Measurements from ENCODE around the gene FOXL3. TPM values are rescaled to one million over a fixed set of nuclear protein-coding genes. Genes with fewer than 3 reads are reported as not detected.
A peak's percentile ranks its signal among the peaks of the same experiment; 100 is the strongest.

Gene FOXL3
- polyA plus RNA-seq, 6 donors from 2014 or later, result not detected

- peaks cover 0 to 7% of the 10 kb centered on the region in 2 donors for H3K36me3 Mint-ChIP-seq
- DNase-seq (no peak), ATAC-seq (ENCODE audit: low read depth in 2 of 2) (no peak)
- H3K4me1 Mint-ChIP-seq, result peaks cover 0 to 7% (median 2%) of the 10 kb centered on the region in 3 donors
- H3K27ac Mint-ChIP-seq, result no peak overlapping the region
- peaks cover 0 to 42% (median 34%) of the 10 kb centered on the region in 3 donors for H3K27me3 Mint-ChIP-seq
- no peak overlapping the region for H3K4me3 Mint-ChIP-seq
- peaks cover 0 to 7% (median 0%) of the 10 kb centered on the region in 7 donors for H3K9me3 Mint-ChIP-seq
These were observed 35.8 kb downstream of the FOXL3 start for GRCh38 chr7:325811-326210.

GRCh38 chr7:326273-326672, 36.3 kb downstream of the FOXL3 start:
- peak overlapping the region in 1 of 6 donors; percentile 76 for H3K27ac Mint-ChIP-seq
- no peak for DNase-seq

DNA sequence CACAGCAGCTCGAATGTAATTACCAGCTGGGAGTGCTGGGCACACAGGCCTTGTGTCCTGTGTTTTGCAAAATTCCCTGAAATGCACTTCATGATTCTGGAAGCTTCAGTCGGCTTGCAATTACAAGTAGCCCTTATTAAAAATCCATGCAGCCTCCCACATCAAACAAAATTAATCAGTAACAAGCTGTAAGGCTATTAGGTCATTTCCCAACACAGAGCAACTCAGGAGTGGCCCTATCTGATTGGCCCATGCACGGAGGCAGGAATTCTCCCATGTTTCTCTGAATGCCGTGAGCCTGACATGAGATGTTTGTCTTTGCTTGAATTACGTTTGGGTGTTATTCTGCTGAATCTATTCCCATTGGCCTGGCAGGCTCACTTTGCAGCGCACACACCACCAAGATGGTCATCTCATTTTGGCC, 36.9 kb downstream of the FOXL3 start:
- no peak for DNase-seq
- H3K27ac Mint-ChIP-seq, result no peak overlapping the region
- peaks cover 0 to 7% of the 10 kb centered on the region in 2 donors for H3K36me3 Mint-ChIP-seq
- no peak overlapping the region for H3K4me3 Mint-ChIP-seq
- ATAC-seq (ENCODE audit: low read depth in 2 of 2), result no peak
- H3K9me3 Mint-ChIP-seq, result peaks cover 0 to 7% (median 0%) of the 10 kb centered on the region in 7 donors
- H3K4me1 Mint-ChIP-seq, result peaks cover 0 to 6% (median 2%) of the 10 kb centered on the region in 3 donors
- peaks cover 0 to 48% (median 41%) of the 10 kb centered on the region in 3 donors for H3K27me3 Mint-ChIP-seq

More at GRCh38 chr7:326273-326672, 36.3 kb downstream of the FOXL3 start:
- no peak overlapping the region for H3K4me3 Mint-ChIP-seq
- peaks cover 0 to 46% (median 38%) of the 10 kb centered on the region in 3 donors for H3K27me3 Mint-ChIP-seq
- H3K9me3 Mint-ChIP-seq, result peaks cover 0 to 7% (median 0%) of the 10 kb centered on the region in 7 donors
- peaks cover 0 to 7% (median 2%) of the 10 kb centered on the region in 3 donors for H3K4me1 Mint-ChIP-seq
- ATAC-seq (ENCODE audit: low read depth in 2 of 2), result no peak
- peaks cover 0 to 7% of the 10 kb centered on the region in 2 donors for H3K36me3 Mint-ChIP-seq

DNA sequence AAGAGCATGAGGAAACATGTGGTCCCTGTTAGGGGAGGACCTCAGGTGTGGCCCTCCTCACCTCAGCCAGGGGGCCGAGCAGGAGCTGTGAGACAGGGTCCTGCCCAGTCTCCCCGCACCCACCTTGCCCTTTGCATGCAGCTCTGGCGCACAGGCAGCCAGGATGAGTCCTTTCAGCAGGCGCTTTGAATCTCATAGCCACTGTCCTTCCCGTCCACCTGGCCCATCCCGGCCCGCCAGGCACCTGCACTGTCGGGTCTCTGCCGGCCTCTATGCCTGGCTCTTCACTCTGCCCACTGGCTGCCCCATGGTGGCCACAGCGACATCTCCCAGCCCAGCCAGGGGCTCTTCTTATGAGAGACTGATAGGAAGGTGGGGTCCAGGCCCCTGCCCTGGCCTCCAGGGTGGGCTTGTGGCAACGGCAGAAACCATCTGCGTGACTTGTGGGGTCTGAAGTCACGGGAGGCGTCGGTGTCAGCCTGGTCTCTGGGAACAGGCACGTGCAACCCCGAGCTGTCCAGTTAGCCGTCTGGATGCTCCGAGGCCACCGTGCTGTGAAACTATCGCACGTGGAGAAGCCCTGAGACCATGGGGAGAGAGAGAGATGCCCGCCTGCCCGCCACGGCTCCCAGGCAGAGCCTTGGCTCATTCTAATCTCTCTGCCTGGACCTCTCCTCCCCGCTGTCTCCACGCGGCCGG, 37.4 kb downstream of the FOXL3 start:
- Mint-ChIP-seq H3K36me3 (peaks cover 0 to 7% of the 10 kb centered on the region in 2 donors), H3K4me1 (peaks cover 0 to 1% (median 0%) of the 10 kb centered on the region in 3 donors), H3K27me3 (peaks cover 0 to 48% (median 41%) of the 10 kb centered on the region in 3 donors), H3K27ac (no peak overlapping the region), H3K4me3 (no peak overlapping the region), H3K9me3 (peaks cover 0 to 7% (median 0%) of the 10 kb centered on the region in 7 donors)
- no peak for DNase-seq
- ATAC-seq (ENCODE audit: low read depth in 2 of 2), result no peak

DNA sequence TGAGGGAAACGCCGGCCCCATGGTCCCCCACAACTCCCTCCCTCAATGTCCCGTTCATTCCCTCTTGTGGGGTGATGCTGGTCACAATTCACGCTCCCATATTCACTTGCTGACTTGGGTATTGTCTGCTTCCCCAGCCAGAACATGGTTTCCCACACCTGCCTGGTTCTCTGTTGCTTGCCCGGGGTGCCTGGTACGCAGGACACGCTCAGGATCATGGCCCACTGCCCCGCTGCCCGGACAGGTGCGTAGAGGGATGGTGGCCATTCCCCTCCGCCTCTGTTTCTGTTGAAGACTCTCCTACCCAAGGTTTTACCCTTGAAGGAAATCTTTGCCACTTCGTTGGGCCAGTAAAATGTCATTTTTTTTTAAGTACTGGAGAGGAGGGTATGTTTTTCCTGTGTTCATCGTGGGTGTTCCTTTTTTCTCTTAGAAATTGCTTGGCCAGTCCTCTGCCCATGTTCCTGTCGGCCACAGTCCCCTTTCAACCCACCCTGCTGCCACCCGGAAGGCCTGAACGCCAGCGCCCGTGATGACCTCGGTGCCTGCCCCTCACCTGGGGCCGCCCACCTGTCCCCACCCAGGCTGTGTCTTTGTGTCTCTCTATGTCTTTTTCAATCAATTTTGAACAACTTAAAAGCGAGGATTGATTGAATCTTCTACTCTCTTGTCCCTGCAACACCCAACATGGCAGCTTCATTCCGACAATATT, 38.2 kb downstream of the FOXL3 start:
- H3K4me3 Mint-ChIP-seq, result no peak overlapping the region
- ATAC-seq (ENCODE audit: low read depth in 2 of 2), result no peak
- DNase-seq, result no peak
- peaks cover 0 to 48% (median 41%) of the 10 kb centered on the region in 3 donors for H3K27me3 Mint-ChIP-seq
- no peak overlapping the region for H3K27ac Mint-ChIP-seq
- H3K4me1 Mint-ChIP-seq, result no peaks in the 10 kb centered on the region
- peaks cover 0 to 7% of the 10 kb centered on the region in 2 donors for H3K36me3 Mint-ChIP-seq
- peaks cover 0 to 7% (median 0%) of the 10 kb centered on the region in 7 donors for H3K9me3 Mint-ChIP-seq

- ATAC-seq (ENCODE audit: low read depth in 2 of 2), result no peak
- H3K27me3 Mint-ChIP-seq, result peaks cover 6 to 55% (median 41%) of the 10 kb centered on the region in 3 donors
- DNase-seq, result no peak
- no peak overlapping the region for H3K27ac Mint-ChIP-seq
- H3K36me3 Mint-ChIP-seq, result peaks cover 0 to 7% of the 10 kb centered on the region in 2 donors
- H3K9me3 Mint-ChIP-seq, result peaks cover 0 to 13% (median 0%) of the 10 kb centered on the region in 7 donors
- H3K4me1 Mint-ChIP-seq, result peaks cover 0 to 6% (median 5%) of the 10 kb centered on the region in 3 donors
- no peak overlapping the region for H3K4me3 Mint-ChIP-seq
These were observed 39.8 kb downstream of the FOXL3 start for GRCh38 chr7:329691-330281.

GRCh38 chr7:330511-331230, 40.7 kb downstream of the FOXL3 start:
- Mint-ChIP-seq H3K4me1 (peaks cover 0 to 10% (median 9%) of the 10 kb centered on the region in 3 donors), H3K4me3 (peak overlapping the region in 2 of 8 donors; percentile 22), H3K36me3 (peaks cover 0 to 7% of the 10 kb centered on the region in 2 donors), H3K9me3 (peaks cover 0 to 17% (median 0%) of the 10 kb centered on the region in 7 donors), H3K27me3 (peaks cover 9 to 57% (median 35%) of the 10 kb centered on the region in 3 donors), H3K27ac (no peak overlapping the region)
- DNase-seq (no peak), ATAC-seq (ENCODE audit: low read depth in 2 of 2) (no peak)

DNA sequence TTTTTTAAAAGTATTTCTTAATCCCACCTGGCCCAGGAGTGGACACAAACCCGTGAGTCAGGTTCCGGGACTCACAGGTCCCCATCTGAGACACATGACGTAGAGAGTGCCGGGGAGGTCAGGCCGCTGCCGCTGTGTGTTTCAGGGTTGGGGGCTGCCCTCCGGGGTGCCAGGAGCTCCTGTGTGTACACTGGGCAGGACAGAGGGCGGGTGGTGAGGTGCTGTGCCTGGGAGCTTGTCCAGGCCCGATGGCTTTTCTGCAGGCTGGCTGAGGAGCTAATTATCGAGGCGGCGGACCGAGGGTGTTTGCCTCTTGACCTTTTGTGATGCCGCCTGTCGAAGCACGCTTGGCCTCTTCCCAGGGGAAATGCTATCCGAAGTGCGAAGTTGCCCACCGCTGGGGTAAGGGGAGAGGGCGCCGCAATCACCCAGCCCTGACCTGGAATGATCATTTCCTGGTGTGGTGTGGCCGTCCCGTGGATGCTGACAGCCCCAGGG, 42.1 kb downstream of the FOXL3 start:
- Mint-ChIP-seq H3K27ac (no peak overlapping the region), H3K4me3 (peak overlapping the region in 1 of 8 donors; percentile 15), H3K27me3 (peaks cover 9 to 49% (median 30%) of the 10 kb centered on the region in 3 donors), H3K9me3 (peaks cover 0 to 11% (median 0%) of the 10 kb centered on the region in 7 donors), H3K36me3 (no peaks in the 10 kb centered on the region), H3K4me1 (peaks cover 0 to 10% (median 9%) of the 10 kb centered on the region in 3 donors)
- ATAC-seq (ENCODE audit: low read depth in 2 of 2), result no peak
- no peak for DNase-seq

- ATAC-seq (ENCODE audit: low read depth in 2 of 2) (peak; percentile 96 to 97), DNase-seq (peak; percentile 75)
- no peak overlapping the region for H3K27ac Mint-ChIP-seq
- H3K9me3 Mint-ChIP-seq, result peaks cover 0 to 11% (median 0%) of the 10 kb centered on the region in 7 donors
- peaks cover 0 to 10% (median 9%) of the 10 kb centered on the region in 3 donors for H3K4me1 Mint-ChIP-seq
- peaks cover 9 to 42% (median 23%) of the 10 kb centered on the region in 3 donors for H3K27me3 Mint-ChIP-seq
- H3K4me3 Mint-ChIP-seq, result no peak overlapping the region
- H3K36me3 Mint-ChIP-seq, result no peaks in the 10 kb centered on the region
These were observed 42.8 kb downstream of the FOXL3 start for GRCh38 chr7:332646-333392.

GRCh38 chr7:333393-333764, 43.4 kb downstream of the FOXL3 start:
- H3K4me1 Mint-ChIP-seq, result peaks cover 0 to 10% (median 9%) of the 10 kb centered on the region in 3 donors
- no peak for DNase-seq
- no peak overlapping the region for H3K4me3 Mint-ChIP-seq
- ATAC-seq (ENCODE audit: low read depth in 2 of 2), result no peak
- H3K27me3 Mint-ChIP-seq, result peaks cover 9 to 36% (median 18%) of the 10 kb centered on the region in 3 donors
- peaks cover 0 to 11% (median 0%) of the 10 kb centered on the region in 7 donors for H3K9me3 Mint-ChIP-seq
- no peaks in the 10 kb centered on the region for H3K36me3 Mint-ChIP-seq
- no peak overlapping the region for H3K27ac Mint-ChIP-seq

DNA sequence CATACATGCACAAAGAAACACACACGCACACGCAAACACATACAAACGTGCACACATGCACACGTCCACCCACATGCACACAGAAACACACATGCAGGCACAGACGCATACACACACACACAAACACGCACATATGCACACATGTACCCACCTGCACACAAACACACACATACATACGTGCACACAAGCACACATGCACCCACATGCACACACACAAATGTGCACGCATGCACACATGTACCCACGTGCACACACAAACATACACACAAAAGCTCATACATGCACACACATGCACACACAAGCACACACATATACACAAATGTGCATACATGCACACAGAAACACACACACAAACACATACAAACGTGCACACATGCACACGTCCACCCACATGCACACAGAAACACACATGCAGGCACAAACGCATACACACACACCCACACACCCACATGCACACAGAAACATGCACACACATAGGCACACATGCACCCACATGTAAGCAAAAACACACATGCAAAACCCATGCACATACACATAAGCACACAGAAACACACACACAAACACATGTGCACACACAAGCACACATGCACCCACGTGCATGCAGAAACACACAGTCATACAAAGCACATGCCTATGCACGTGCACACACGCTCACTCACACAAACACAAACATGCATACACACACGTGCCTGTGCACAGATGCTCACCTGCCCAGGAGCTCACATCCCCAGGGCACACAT, 44.8 kb downstream of the FOXL3 start:
- Mint-ChIP-seq H3K36me3 (no peaks in the 10 kb centered on the region), H3K9me3 (peaks cover 0 to 11% (median 0%) of the 10 kb centered on the region in 7 donors), H3K27me3 (peaks cover 9 to 34% (median 14%) of the 10 kb centered on the region in 3 donors), H3K4me1 (peaks cover 0 to 10% (median 9%) of the 10 kb centered on the region in 3 donors), H3K27ac (peak overlapping the region in 2 of 6 donors; percentile 5 to 31), H3K4me3 (peak overlapping the region in 5 of 8 donors; percentile 1 to 58 (median 30))
- ATAC-seq (ENCODE audit: low read depth in 2 of 2) (no peak), DNase-seq (no peak)

Measured in naive B cell (primary cell).